GM13977 (cell line): ENCODE measurements around the gene AP3B1.

Experiments
- DNase-seq: peaks from one replicate; pipeline ENCODE4 v3.0.0; 2012; ENCODE audit warnings: low spot score
- in situ Hi-C: fragments of 300-500 bp; cut with MboI; formaldehyde crosslinking; loops from one replicate; pipeline ENCODE4 v1.12.0; 2022; ENCODE audit warnings: low sequenced_read_pairs, low pct_unique_long_range_greater_than_20kb, mixed read lengths, inconsistent platforms; ENCODE audit not compliant: unreplicated experiment
- TF ChIP-seq, protein P1 (sequence below): IDR thresholded peaks from 2 replicates; pipeline ENCODE4 v1.5.1; 2012; ENCODE audit warnings: mild to moderate bottlenecking, control low read depth; ENCODE audit not compliant: insufficient read depth; ENCODE audit errors: extremely low read depth, missing control alignments

AP3B1 gene

DNA sequence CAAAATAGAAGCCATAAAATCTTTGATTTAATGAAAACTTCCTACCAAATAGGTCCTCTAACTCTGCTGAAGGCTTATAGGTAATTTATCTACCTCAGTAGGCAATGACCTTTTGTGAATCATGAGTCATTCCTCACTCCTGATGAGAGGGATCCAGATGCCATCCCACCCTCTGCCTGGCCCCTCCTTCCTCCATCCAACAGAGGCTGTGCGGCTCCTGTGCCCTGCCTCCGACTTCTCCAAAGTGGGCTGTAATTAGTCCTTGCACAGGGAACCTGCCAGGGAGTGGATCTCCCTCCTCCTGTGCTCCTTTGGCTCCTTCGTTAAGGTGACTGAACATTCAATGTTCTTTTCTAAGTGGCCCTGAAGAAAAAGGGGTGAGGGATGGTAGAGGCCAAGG is 304.5 kb downstream of the AP3B1 start:
- in situ Hi-C loops: loop anchor here (25.0 kb wide), 1 partner anchor 353 kb away; the partner anchor contains the start of gene OTP
- DNase-seq: no peak
- TF ChIP-seq, protein P1, sequence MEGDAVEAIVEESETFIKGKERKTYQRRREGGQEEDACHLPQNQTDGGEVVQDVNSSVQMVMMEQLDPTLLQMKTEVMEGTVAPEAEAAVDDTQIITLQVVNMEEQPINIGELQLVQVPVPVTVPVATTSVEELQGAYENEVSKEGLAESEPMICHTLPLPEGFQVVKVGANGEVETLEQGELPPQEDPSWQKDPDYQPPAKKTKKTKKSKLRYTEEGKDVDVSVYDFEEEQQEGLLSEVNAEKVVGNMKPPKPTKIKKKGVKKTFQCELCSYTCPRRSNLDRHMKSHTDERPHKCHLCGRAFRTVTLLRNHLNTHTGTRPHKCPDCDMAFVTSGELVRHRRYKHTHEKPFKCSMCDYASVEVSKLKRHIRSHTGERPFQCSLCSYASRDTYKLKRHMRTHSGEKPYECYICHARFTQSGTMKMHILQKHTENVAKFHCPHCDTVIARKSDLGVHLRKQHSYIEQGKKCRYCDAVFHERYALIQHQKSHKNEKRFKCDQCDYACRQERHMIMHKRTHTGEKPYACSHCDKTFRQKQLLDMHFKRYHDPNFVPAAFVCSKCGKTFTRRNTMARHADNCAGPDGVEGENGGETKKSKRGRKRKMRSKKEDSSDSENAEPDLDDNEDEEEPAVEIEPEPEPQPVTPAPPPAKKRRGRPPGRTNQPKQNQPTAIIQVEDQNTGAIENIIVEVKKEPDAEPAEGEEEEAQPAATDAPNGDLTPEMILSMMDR: no peak

DNA sequence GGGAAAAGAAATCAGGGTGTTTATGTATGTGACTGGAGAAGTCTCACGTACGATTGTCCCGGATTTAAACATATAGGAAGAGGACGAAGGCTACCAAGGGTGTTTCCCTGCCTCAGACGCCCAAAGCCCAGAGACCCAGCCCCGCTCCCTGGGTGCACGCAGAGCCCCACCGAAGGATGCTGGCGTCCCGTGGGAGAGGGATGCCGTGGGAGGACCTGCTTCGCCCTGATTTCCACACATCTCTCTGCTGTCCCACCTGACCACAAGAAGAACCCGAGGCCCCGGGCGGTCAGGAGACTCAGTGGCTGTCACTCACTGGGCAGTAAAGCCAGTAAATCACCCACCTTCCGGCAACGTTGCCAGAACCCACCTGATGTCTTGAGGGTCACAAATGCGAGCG is 306.5 kb downstream of the AP3B1 start:
- TF ChIP-seq, protein P1: no peak
- in situ Hi-C loops: loop anchor here (25.0 kb wide), 1 partner anchor 351 kb away; the partner anchor contains the start of gene OTP
- DNase-seq: no peak

DNA sequence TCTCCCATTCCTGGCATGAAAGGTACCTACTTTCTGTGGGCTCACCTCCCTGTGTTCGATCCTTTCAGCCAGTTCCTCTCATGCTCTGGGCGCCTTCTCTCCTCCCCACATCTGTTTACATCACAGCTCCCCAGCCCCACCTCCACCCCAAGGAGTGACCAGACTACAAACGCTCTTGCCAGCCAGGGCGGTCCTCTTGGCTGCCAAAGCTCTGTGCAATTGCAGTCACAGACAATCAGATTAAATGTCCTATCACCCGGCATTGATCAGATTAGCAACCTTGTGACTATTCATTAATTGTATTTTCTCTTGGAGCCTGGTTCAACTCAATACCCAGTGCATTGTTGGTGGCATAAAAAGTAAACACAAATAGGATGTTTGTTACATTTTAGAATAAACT is 307.2 kb downstream of the AP3B1 start:
- no peak for DNase-seq
- TF ChIP-seq, protein P1: no peak
- in situ Hi-C loops: loop anchor here (25.0 kb wide), 1 partner anchor 350 kb away; the partner anchor contains the start of gene OTP

DNA sequence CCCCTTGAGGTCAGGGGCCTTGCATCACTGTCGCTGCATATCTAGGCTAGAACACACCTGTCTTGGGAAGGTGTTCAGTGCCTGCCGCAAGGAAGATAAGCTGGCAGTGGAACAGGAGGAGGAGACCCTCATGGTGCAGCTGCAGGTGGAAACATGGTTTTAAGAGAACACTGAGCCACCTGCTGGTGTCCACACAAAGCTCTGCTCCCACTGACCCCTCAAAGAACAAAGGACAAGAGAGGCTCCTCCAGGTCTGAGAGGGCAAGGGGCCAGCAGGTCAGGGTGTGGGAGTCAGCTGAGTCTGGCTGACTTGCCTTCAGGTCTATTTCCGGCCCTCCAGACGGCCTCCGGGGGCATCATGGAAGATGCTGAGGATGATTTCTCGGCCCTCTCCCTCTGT is 308.2 kb downstream of the AP3B1 start:
- TF ChIP-seq, protein P1: no peak
- DNase-seq: no peak

DNA sequence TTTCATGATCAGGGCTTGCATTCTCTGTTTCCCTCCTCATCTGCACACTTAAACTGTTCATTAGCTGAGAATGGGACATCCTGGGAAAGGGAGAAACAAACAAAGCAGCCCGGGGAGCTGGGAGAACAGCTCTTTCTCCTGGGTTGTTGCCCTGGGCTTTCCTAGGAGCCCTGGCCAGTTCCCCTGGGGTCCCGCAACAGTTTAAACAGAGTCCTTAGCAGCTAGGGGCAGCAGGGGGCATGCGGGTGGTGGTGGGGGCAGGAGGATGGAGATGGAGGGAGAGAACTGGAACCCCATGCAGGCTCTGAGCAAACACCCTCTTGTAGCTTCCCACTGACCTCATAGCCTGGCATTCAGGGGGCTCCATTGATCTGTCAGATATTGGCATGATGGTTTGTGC is 309.3 kb downstream of the AP3B1 start:
- no peak for DNase-seq
- TF ChIP-seq, protein P1: no peak
- in situ Hi-C loops: loop anchor here (25.0 kb wide), 1 partner anchor 348 kb away; the partner anchor contains the start of gene OTP

More for the DNA sequence above, 308.2 kb downstream of the AP3B1 start:
- in situ Hi-C loops: loop anchor here (25.0 kb wide), 1 partner anchor 349 kb away; the partner anchor contains the start of gene OTP

DNA sequence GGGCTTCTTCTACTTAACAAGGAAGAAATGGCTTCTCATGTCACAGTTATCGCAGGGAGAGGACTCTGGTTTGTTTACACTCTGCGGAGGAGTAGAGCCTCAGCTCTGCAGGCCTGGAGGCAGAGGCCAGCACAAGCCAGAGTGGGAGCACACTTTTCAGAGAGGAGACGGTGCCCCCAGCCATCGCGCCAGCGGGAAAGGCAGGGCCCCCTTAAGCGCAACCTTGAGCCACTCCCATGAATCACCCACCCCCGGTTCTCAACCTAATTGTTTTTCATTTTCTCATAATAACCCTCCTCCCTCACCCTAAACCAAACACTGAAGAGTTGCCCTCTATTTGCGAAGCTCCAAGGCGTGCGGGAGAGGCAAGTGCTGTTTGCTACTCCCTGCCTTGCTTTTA is 309.9 kb downstream of the AP3B1 start:
- TF ChIP-seq, protein P1: no peak
- in situ Hi-C loops: loop anchor here (25.0 kb wide), 1 partner anchor 347 kb away; the partner anchor contains the start of gene OTP

More for the DNA sequence above, 309.9 kb downstream of the AP3B1 start:
- DNase-seq: no peak
